ENCODE results near the gene C6orf89. TPM values are rescaled to one million over a fixed set of nuclear protein-coding genes. Genes with fewer than 3 reads are reported as not detected.

The C6orf89 gene
- total and polyA plus RNA-seq, 4 donors: 42.6 to 69.5 (median 50.4) TPM

DNA sequence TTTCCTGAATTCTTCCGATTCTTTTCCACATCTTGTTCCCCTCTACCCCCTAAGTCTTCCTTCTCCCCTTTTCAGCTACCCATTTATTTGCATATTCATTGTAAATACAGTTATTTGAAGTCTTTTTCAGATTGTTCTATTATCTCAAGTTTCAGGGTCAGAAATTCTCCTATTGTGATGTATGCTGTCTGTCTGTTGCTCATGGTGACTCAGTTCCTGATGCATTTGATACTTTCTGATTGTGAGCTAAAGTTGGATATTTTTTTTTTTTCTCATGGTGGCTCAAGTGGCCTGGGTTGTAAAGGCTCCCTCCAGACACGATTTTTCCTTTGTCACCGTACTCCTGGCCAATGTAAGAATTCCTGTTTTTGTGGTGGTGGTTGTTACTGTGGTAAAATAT is 63.9 kb downstream of the C6orf89 start:
- no peak overlapping the region for H3K27ac ChIP-seq (ENCODE audit: low read depth, low read length)
- no peak overlapping the region for H3K4me3 ChIP-seq (ENCODE audit: low read depth, low read length)
- 100% methylated on average over 1 of the region's 3 CpGs for WGBS (ENCODE audit: insufficient coverage)
- peaks cover 7% of the 10 kb centered on the region for H3K4me1 ChIP-seq (ENCODE audit: control insufficient read depth, insufficient read depth, low read length)
- DNase-seq (ENCODE audit: low read depth in 4 of 6, low spot score in 6 of 6): no peak
- no peaks in the 10 kb centered on the region for H3K9me3 ChIP-seq (ENCODE audit: control insufficient read depth, insufficient read depth, low read length)
- H3K36me3 ChIP-seq (ENCODE audit: control insufficient read depth, insufficient read depth, low read length): no peaks in the 10 kb centered on the region
- no peaks in the 10 kb centered on the region for H3K27me3 ChIP-seq (ENCODE audit: control insufficient read depth, insufficient read depth, low read length)

- no CpG with 5 or more reads among the region's 1 CpG for WGBS (ENCODE audit: insufficient coverage)
- Histone ChIP-seq H3K9me3 (ENCODE audit: control insufficient read depth, insufficient read depth, low read length) (no peaks in the 10 kb centered on the region), H3K4me3 (ENCODE audit: low read depth, low read length) (no peak overlapping the region), H3K36me3 (ENCODE audit: control insufficient read depth, insufficient read depth, low read length) (no peaks in the 10 kb centered on the region), H3K4me1 (ENCODE audit: control insufficient read depth, insufficient read depth, low read length) (peaks cover 17% of the 10 kb centered on the region), H3K27ac (ENCODE audit: low read depth, low read length) (no peak overlapping the region), H3K27me3 (ENCODE audit: control insufficient read depth, insufficient read depth, low read length) (no peaks in the 10 kb centered on the region)
- DNase-seq (ENCODE audit: low read depth in 4 of 6, low spot score in 6 of 6): no peak
These were observed 68.1 kb downstream of the C6orf89 start for GRCh38 chr6:36953931-36954261.

- WGBS (ENCODE audit: insufficient coverage): 67% methylated on average over 13 of the region's 14 CpGs
- H3K4me1 ChIP-seq (ENCODE audit: control insufficient read depth, insufficient read depth, low read length): peaks cover 17% of the 10 kb centered on the region
- no peaks in the 10 kb centered on the region for H3K36me3 ChIP-seq (ENCODE audit: control insufficient read depth, insufficient read depth, low read length)
- no peak within 1 kb of the TSS for H3K27ac ChIP-seq (ENCODE audit: low read depth, low read length)
- no peaks in the 10 kb centered on the region for H3K27me3 ChIP-seq (ENCODE audit: control insufficient read depth, insufficient read depth, low read length)
- DNase-seq (ENCODE audit: low read depth in 4 of 6, low spot score in 6 of 6): peak in 5 of 6 donors; percentile 10 to 74 (median 37)
- H3K4me3 ChIP-seq (ENCODE audit: low read depth, low read length): no peak within 1 kb of the TSS
- no peaks in the 10 kb centered on the region for H3K9me3 ChIP-seq (ENCODE audit: control insufficient read depth, insufficient read depth, low read length)
These were observed 68.6 kb downstream of the C6orf89 start, which contains the start of gene PI16 for GRCh38 chr6:36954262-36954931. Gene PI16, plus strand, starts transcription at chr6:36954738. Its CDS starts 23 bp downstream, at chr6:36954761.

DNA sequence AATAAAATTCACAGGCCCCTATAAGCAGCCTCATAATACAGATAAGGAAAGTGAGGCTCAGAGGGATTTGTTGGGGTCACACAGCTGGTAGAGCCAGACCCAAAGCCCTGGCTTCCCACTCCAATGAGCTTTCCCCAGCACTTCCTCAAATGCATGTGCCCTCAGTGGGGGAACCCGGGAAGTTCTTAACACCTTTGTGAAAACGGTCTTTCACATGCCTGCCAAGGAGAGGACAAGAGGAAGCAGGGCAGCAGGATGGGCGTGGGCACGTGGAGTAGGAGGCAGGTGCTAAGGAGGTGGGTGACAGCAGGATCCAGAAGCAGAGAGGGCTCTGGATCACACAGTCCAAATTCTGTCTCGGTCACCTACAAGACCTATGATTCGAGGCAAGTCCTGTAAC is 69.4 kb downstream of the C6orf89 start:
- DNase-seq (ENCODE audit: low read depth in 4 of 6, low spot score in 6 of 6): no peak
- WGBS (ENCODE audit: insufficient coverage): 42% methylated on average over 4 of the region's 6 CpGs
- no peak overlapping the region for H3K4me3 ChIP-seq (ENCODE audit: low read depth, low read length)
- H3K4me1 ChIP-seq (ENCODE audit: control insufficient read depth, insufficient read depth, low read length): peaks cover 17% of the 10 kb centered on the region
- H3K27ac ChIP-seq (ENCODE audit: low read depth, low read length): no peak overlapping the region
- no peaks in the 10 kb centered on the region for H3K36me3 ChIP-seq (ENCODE audit: control insufficient read depth, insufficient read depth, low read length)
- H3K9me3 ChIP-seq (ENCODE audit: control insufficient read depth, insufficient read depth, low read length): no peaks in the 10 kb centered on the region
- H3K27me3 ChIP-seq (ENCODE audit: control insufficient read depth, insufficient read depth, low read length): no peaks in the 10 kb centered on the region

- H3K9me3 ChIP-seq (ENCODE audit: control insufficient read depth, insufficient read depth, low read length): no peaks in the 10 kb centered on the region
- no peaks in the 10 kb centered on the region for H3K36me3 ChIP-seq (ENCODE audit: control insufficient read depth, insufficient read depth, low read length)
- no peak overlapping the region for H3K27ac ChIP-seq (ENCODE audit: low read depth, low read length)
- peaks cover 17% of the 10 kb centered on the region for H3K4me1 ChIP-seq (ENCODE audit: control insufficient read depth, insufficient read depth, low read length)
- DNase-seq (ENCODE audit: low read depth in 4 of 6, low spot score in 6 of 6): no peak
- no peaks in the 10 kb centered on the region for H3K27me3 ChIP-seq (ENCODE audit: control insufficient read depth, insufficient read depth, low read length)
- H3K4me3 ChIP-seq (ENCODE audit: low read depth, low read length): no peak overlapping the region
- 76% methylated on average over 7 of the region's 9 CpGs for WGBS (ENCODE audit: insufficient coverage)
These were observed 70.1 kb downstream of the C6orf89 start for GRCh38 chr6:36955671-36956445.

GRCh38 chr6:36956446-36956820 is 70.7 kb downstream of the C6orf89 start:
- Histone ChIP-seq H3K27me3 (ENCODE audit: control insufficient read depth, insufficient read depth, low read length) (no peaks in the 10 kb centered on the region), H3K27ac (ENCODE audit: low read depth, low read length) (no peak overlapping the region), H3K4me3 (ENCODE audit: low read depth, low read length) (no peak overlapping the region), H3K4me1 (ENCODE audit: control insufficient read depth, insufficient read depth, low read length) (peaks cover 17% of the 10 kb centered on the region), H3K36me3 (ENCODE audit: control insufficient read depth, insufficient read depth, low read length) (no peaks in the 10 kb centered on the region), H3K9me3 (ENCODE audit: control insufficient read depth, insufficient read depth, low read length) (no peaks in the 10 kb centered on the region)
- no peak for DNase-seq (ENCODE audit: low read depth in 4 of 6, low spot score in 6 of 6)

DNA sequence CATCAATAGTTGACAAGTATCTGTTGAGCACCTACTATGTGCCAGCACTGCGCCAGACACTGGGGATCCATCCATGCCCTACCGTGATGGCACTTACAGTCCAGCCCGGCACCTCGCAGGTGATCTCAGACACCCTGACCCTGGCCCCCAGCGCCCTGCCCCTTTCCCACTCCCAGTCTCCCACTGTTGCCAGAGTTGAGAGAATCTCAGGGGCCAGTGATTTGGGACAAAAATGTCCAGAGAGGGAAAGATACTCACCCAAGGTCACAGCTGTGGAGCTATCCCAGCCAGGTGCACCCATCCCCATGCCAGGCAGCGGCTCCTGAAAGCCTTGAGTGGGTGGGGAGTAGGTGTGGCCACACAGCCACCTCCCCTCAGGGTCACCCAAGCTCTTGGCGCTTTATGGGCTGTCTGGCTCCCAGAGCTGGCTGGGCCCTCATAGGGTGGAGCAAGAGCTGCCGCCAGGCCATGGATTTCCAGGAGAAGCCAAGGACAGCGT is 72.1 kb downstream of the C6orf89 start:
- no peak for DNase-seq (ENCODE audit: low read depth in 4 of 6, low spot score in 6 of 6)
- 94% methylated on average over 7 of the region's 9 CpGs for WGBS (ENCODE audit: insufficient coverage)
- Histone ChIP-seq H3K9me3 (ENCODE audit: control insufficient read depth, insufficient read depth, low read length) (no peaks in the 10 kb centered on the region), H3K27me3 (ENCODE audit: control insufficient read depth, insufficient read depth, low read length) (no peaks in the 10 kb centered on the region), H3K4me1 (ENCODE audit: control insufficient read depth, insufficient read depth, low read length) (peaks cover 25% of the 10 kb centered on the region), H3K27ac (ENCODE audit: low read depth, low read length) (no peak overlapping the region), H3K36me3 (ENCODE audit: control insufficient read depth, insufficient read depth, low read length) (no peaks in the 10 kb centered on the region), H3K4me3 (ENCODE audit: low read depth, low read length) (no peak overlapping the region)

DNA sequence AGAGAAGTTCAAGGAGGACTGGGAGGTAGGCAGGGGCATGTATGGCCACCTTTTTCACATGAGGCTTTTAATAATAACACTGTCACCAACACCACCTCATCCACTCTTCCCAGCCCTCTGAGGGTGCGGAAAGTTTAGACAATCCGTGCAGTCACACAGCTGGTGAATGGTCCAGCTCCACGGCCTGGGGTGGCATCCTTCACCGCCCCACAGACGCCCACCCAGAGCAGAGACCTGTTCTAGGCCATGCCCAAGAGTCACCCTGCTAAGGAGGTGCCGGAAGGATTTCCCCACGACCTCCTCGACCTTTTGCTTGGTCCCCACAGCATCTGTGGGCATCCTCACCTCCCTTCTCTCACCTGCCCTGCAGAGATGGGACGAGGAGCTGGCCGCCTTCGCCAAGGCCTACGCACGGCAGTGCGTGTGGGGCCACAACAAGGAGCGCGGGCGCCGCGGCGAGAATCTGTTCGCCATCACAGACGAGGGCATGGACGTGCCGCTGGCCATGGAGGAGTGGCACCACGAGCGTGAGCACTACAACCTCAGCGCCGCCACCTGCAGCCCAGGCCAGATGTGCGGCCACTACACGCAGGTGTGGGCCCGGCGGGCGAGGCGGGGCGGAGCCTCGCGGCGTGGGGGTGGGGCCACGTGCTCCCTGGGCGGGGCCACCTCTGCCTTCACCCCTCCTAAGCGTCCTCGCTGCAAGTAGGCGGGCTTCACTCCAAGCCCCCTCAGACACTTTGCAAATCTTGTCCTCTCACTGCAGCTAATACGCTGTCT is 73.2 kb downstream of the C6orf89 start:
- WGBS (ENCODE audit: insufficient coverage): 80% methylated on average over 44 of the region's 44 CpGs
- no peak for DNase-seq (ENCODE audit: low read depth in 4 of 6, low spot score in 6 of 6)
- H3K27ac ChIP-seq (ENCODE audit: low read depth, low read length): no peak overlapping the region
- no peaks in the 10 kb centered on the region for H3K27me3 ChIP-seq (ENCODE audit: control insufficient read depth, insufficient read depth, low read length)
- H3K4me3 ChIP-seq (ENCODE audit: low read depth, low read length): no peak overlapping the region
- H3K9me3 ChIP-seq (ENCODE audit: control insufficient read depth, insufficient read depth, low read length): no peaks in the 10 kb centered on the region
- peaks cover 2% of the 10 kb centered on the region for H3K36me3 ChIP-seq (ENCODE audit: control insufficient read depth, insufficient read depth, low read length)
- H3K4me1 ChIP-seq (ENCODE audit: control insufficient read depth, insufficient read depth, low read length): peaks cover 37% of the 10 kb centered on the region

DNA sequence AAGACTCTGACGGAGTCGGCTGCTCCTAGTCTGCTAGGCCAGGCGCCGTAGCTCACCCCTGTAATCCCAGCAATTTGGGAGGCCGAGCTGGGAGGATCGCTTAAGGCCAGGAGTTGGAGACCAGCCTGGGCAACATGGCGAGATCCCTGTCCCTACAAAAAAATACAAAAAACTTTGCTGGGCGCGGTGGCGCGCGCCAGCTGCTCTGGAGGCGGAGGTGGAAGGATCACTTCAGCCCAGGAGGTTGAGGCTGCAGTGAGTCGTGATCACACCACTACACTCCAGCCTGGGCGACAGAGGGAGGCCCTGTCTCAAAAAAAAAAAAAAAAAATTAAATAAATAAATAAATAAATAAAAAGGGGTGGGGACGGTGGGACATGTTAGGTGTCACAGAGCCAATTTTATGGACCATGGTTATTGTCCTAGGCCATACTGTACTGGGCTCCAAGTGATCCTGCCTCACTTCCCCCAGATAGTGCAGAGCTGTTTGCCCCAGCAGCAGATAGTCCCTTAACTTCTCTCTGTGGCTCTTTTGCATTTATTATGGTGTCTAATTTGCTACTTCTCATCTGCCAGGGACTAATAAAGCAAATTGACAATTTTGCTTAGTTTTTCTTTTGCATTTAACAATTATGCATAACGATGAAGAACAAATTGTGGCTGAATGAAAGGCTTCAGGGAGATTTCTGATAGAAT is 74.0 kb downstream of the C6orf89 start:
- 95% methylated on average over 13 of the region's 17 CpGs for WGBS (ENCODE audit: insufficient coverage)
- DNase-seq (ENCODE audit: low read depth in 4 of 6, low spot score in 6 of 6): peak in 1 of 6 donors; percentile 77
- no peak overlapping the region for H3K27ac ChIP-seq (ENCODE audit: low read depth, low read length)

More for the DNA sequence above, 74.0 kb downstream of the C6orf89 start:
- Histone ChIP-seq H3K36me3 (ENCODE audit: control insufficient read depth, insufficient read depth, low read length) (peaks cover 5% of the 10 kb centered on the region), H3K27me3 (ENCODE audit: control insufficient read depth, insufficient read depth, low read length) (no peaks in the 10 kb centered on the region), H3K4me3 (ENCODE audit: low read depth, low read length) (no peak overlapping the region), H3K9me3 (ENCODE audit: control insufficient read depth, insufficient read depth, low read length) (no peaks in the 10 kb centered on the region), H3K4me1 (ENCODE audit: control insufficient read depth, insufficient read depth, low read length) (peaks cover 40% of the 10 kb centered on the region)
